A204.1 (cell line): ENCODE results near the gene DST.
A peak's percentile ranks its signal among the peaks of the same experiment; 100 is the strongest.

ENCODE experiments used
- FAIRE-seq: peaks from 2 replicates; lab custom pipeline; 2012; peaks lifted over from hg19 to GRCh38; lab: Jason Lieb, UNC

Gene DST

DNA sequence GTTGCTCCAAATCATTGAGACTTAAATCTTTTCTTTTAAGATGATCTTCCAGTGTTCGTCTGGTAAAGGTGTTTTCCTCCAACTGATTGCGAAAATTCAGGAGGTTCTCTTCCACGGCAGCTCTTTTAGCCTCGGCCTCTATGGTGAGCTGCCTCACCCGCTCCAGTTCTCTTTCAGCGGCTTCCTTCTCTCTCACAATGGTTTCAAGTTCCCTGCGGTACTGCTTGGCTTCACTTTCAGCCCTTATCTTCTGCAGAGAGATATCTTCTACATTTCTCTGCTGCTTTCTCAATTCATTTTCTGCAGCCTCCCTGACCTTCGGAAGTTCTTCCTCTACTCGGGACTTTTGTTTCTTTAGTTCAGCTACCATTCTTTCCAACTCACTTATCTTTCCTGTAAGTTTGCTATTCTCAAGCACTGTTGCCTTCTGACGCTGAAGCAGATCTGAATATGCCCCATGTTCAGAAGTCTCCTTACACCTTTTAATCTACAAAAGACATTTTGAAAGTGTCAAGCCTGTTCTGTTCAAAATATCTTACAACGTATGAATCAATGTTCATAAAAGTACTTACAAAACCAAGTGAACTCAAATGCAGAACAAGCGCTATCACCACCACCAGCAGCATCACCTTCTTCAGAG, 22.3 kb downstream of the DST start:
- FAIRE-seq = no peak

DNA sequence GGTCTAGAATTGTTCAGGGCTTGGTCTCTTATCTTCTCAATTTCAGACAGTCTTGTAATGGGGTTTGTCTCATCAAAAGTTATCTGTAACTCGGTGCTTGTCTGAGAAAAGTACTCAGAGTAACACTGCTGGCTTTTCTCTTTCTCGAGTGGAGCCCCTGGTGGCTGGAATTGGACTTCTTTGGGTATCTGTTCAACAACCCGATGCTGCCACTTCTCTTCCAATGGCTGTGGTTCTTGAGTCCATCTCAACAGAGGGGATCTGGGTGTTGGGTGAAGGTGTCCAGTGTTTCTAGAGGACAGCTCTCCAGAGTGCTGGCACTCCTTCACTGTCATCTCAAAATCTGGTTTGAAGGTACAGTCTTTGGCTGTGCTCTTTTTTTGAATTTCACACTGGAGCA, 24.6 kb downstream of the DST start:
- FAIRE-seq = no peak

DNA sequence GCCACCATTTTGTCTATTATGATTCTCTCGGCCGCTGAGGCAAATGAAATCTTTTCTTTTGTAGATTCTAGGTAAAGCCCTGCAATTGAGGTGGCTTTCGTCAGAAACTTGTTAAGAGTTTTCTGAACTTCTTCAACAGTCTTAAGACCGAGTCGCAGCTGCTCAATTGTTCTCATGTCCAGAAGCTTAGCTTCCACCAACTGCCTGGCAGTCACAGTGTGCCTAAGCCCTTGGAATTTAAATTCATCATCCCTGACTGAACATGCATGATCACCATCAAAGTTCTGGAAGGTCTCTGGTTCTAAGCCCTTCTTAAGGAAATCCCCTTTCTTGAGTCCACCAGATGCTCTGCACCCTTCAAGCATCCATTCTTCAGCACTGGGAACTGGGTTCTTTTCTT, 25.7 kb downstream of the DST start:
- no peak for FAIRE-seq

DNA sequence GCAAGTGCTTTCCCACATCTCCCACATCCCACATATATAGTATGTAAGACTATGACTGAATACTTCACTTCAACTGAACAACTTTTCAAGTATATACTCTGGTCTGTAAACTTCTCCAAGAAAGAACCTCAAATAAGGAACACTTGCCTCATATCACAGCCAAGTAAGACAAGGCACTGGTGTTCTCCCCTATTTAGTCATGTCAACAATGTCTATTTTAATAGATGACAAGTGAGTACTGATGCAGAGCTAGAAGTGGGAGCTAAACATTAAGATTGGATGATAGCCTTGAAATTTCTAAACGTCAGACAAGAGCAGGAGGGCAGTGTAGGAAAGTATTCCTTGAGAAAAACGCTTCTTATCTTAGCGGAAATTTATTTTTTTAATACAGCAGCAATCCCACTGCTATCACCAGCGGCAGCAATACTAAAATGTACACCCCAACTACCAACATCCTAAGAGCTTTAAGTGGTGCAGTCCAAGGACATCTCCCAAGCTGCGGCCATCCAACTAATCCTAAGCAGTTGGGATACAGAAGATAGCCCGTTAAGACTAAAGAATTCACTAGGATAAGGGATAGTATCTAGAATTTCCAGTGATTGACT, 29.3 kb downstream of the DST start:
- no peak for FAIRE-seq

DNA sequence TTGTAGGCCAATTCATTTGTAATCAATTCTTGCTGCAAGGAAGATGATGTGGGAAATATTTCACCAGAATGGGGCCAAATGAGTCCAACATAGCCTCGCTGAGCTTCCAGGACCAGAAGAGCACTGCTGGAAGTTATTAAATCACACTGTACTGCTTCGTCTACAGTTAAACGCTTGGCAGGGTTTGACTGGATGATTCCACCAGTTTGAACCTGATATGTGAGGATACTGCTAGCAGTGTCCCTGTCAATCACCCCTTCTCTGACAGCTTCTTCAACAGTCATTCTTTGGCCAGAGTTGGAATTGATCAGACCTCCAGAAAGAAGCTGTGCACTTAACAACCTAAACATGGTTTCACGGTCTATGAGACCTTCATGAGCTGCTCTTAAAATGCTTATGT, 34.4 kb downstream of the DST start:
- FAIRE-seq = no peak

DNA sequence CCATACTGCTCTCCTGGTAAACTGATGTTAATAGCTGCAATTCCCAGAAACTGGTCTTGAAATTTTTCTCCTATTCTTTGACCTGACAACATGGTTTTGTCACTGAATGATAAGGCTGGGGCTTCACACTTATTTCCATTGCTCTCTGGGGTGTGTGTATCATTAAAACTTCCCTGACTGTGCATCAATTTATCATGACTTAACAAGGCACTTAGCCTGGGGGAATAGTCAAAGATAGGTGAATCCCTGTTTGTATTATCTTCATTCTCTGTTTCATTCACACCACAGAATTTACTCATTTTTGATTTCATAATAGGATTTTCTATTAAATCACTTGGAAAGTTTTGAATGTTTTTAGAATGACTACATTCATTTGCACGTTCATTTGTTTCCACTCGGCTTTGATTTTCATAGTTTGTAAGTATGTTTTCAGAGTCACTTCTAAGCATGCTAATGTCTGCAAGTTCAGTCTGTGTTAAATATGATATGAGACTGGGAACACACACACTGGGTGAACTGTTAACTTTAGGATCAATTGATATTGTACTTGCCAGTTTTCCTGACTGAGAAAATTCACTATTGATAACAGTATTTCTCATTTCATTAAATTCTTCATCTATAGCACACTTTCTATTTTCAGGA, 35.5 kb downstream of the DST start:
- FAIRE-seq = no peak

DNA sequence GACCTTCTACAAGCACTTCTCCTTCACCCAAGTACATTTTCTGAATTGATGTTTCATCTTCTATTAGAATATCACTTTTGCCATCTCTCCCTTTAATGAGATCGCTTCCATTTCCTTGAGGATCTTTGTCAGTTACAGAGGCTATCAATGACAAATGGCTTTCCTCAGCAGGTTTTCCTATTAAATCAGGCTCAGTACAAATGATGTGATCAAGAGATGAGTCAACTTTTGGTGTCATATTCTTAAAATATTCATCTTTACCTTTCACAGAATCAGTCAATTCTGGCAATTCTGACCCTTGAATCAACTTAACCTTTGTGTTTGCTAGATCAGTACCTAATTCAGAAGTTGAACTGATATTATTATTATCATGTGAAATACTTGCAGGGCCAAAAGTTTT, 37.3 kb downstream of the DST start:
- no peak for FAIRE-seq

DNA sequence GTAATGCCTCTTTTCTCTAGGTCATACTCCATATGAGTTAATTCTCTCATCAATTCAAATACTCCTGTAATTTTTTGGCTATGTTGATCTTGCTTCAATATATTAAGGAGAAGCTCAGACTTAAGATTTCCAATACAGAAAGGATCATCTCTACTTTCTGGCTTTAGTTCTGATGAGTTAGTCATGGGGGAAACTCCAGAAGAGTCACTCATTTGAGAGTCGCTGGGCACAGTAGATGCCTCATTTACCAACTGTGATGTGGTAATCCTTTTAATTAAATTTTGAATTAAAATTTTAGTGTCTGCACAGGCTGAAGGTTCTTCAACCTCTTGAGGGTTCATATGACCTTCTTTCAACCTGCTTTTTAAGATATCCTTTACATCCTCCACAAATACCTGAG, 38.5 kb downstream of the DST start:
- FAIRE-seq = no peak

DNA sequence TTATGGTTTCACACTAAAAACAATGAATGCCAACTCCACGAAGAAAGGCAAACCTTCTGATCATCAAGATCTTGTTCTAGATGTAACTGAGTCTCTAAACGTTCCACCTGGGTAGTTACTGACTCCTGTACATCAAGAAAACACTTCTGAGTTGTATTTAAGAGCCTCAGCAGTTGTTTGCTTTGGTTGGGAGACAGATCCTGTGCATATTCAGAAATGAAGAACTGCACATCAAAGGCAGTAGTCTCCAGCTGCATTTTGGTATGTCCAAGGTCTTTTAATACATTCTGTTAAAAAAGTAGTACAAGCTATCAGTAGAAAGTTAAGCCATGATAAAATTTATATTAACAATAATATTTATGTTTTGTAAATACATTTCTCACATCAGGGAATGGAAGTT, 41.3 kb downstream of the DST start:
- peak; percentile 29 for FAIRE-seq

DNA sequence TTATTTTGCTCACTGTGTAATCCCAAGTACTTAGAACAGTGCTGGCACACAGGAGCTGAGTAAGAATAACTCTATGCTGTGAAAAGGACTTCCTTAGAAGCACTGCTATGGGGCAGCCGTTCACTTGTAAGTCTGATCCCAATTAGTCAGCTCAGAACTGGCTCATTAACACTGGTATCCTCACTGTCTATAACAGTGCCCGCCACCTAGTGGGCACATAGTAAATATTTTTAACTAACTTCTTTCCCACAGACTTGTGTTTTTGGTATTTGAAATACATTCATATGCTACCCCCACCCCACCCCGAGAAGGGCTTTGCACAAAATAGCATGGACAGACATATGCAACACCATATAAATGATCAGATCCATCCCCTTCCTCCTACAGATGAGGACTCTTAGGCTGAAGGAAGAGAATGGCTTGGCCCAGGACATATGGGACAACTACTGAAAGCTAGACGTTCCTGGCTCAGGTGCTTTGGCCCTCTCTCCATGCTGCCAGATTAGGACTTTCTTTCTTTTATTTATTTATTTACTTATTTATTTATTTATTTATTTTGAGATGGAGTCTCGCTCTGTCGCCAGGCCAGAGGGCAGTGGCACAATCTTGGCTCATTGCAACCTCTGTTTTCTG, 47.1 kb downstream of the DST start:
- no peak for FAIRE-seq

DNA sequence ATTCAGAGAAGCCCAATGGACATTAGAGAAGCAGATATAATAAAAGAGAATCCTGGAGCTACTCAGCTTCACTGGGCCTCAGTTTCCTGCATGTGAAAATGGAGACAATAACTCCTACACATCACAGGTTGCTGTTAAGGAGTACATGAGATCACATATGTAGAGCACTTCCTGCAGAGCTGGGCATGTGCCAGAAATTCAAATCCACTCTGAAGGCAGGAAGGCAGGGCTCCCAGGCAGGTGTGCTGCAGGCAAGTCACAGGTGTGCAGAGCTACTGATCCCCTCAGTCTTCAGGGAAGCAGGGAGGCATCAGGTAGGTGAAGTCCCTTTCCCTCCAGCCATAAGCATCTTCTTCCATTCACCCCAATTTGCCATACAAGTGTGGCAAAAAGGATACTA, 48.0 kb downstream of the DST start:
- FAIRE-seq = no peak

DNA sequence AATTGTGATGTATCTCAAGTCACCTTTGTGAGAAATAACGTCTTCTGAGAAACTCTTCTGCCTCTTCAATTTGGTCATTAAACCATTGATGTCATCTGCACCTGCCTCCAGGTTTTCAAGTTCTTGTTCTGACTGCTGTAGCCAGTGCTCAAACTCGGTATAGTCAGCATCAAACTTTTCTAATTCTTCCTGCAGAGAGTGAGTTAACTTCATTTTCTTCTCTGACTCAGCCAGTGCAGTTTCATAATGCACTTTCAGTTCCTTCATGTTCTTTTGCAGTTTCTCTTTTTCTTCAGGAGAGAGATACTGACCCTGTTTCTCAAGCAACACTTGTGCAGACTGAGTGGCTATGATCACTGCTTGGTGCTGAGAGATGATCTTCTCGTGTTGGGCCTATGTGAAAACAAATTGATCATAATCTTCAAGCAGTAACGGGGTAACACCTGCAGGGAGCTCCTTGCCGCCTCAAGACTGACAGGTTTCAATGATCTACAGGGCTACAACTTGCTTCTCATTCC, 48.8 kb downstream of the DST start:
- FAIRE-seq = no peak

DNA sequence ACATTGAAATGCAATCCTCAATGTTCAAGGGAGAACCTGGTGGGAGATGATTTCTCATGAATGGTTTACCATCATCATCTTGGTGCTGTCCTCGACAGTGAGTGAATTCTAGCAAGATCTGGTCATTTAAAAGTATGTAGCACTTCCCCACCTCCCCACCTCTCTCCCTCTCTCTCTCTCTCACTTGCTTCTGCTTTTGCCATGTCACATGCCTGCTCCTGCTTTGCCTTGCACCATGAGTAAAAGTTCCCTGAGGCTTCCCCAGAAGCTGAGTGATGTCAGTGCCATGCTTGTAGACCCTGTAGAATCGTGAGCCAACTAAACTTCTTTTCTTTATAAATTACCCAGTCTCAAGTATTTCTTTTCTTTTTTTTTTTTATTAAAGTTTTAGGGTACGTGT, 60.5 kb downstream of the DST start:
- no peak for FAIRE-seq

DNA sequence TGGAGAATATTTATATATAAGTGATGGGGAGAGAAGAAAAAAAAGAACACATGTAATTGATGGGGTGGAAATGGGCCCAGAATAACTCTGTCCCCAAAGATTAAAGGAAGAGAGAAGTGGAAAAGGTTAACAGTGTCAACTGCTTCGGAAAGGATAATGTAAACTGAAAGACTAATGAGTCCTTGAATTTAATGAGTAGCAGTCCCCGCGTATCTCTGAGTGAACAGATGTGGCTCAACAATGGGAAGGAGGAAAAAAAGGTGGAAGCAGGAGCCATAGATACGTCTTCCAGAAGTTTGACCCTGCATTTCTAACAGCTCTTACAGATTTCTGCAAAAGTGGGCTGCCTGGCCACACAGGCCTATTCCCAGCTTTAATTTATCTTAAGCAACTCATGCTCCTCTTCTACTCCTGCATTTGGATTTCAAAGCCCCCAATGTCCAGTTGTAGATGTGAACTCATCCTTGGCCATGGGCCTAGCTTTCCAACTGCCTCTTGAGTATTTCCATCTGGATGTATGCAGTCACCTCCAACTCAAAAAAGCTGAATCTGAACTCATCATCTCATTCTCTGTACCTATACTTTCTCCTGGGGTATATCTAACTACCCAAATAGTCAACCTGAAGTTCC, 61.3 kb downstream of the DST start:
- FAIRE-seq = no peak

DNA sequence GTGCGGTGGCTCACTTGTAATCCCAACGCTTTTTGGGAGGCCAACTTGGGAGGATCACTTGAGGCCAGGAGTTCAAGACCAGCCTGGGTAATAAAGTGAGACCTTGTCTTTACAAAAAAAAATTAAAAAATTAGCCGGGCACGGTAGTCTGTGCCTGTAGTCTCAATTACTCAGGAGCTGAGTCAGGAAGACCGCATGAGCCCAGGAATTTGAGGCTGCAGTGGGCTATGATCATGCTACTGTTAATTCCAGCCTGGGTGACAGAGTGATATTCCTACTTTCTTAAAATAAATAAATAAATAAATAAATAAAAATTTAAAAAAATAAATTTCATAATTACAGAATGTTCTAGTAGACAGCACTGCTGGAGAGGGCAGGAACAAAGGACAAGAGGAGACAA, 62.4 kb downstream of the DST start:
- no peak for FAIRE-seq

DNA sequence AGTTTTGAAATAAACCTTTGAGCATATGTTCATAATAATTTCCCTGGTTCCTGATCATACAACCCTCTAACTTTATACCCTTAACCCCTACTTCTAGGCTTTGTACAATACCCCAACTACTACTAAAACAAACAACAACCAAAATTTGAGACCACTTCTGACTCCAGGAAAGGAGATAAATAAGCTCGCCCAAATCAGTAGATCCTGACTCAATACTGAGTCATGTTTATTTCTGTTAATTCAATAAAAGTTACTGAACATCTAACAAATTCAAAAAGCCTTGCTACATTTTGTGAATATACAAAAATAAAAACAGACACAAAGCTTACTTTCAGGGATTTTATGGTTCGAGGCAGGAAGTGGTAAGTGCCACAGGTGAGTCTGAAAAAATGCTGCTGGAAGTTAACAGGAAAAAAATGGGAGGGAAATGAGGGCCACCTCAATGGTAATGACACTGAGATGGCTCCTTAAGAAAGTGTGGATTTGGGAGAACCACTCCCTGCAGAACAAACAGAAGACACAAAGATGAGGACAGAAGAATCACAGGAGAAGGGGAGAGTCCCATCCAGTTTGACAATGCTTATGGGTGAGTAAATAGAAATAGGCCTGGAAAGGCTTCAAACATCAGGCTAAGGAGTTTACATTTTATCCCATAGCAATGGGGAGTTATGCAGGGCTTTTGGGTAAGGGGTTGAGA, 63.4 kb downstream of the DST start:
- FAIRE-seq = no peak

DNA sequence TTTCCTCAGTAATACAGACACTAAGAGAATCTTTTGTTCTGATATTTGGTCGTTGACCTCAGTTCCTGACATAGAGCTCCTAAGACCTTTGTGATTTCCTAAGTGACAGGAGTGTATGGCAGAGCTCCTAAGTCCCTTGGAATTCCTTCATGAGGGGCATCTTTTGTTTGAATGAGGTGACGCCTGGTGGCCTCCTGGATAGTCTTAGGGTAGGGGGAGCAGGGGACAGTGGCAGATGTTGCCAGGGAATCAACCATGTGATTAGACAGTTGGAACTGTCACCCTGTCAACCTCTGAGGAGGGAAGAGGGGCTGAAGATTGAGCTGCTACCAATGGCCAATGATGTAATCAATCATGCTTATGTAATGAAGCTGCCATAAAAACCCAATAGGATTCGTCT, 67.0 kb downstream of the DST start:
- FAIRE-seq = no peak

DNA sequence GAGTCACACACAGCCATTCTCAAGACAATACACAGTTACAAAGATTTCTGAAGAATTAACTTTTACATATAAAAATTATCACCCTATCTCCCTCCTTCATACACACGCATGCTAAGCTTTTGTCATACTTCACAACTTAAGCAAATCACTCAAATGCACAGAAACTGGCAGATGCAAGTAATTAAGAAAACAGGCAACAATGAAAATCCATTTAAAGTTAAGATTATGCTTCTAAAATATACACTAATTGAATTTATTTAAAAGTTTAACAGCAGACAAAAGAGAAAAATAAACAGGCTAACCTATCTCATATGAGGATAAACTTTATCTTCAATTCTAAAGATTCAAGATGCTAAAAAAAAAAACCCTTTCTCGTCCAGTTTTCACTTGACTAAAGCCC, 68.4 kb downstream of the DST start:
- FAIRE-seq = no peak

DNA sequence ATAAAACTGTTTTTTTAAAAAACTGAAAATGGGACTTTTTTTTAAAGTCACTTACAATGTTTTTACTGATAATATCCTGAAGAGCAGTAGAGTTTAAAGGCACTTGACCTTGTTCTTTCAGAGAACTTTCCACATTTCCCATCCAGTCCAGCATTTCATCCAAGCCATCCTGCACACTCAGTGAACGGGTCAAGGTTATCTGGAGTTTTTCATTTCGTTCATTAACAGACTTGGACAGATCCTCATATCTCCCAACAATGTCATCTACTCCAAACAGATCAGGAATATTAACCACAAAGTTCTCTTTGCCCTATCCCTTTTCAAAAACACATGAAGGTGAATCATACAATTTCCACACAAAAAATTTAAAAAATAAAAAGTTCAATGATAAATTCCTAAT, 69.1 kb downstream of the DST start:
- FAIRE-seq = no peak

DNA sequence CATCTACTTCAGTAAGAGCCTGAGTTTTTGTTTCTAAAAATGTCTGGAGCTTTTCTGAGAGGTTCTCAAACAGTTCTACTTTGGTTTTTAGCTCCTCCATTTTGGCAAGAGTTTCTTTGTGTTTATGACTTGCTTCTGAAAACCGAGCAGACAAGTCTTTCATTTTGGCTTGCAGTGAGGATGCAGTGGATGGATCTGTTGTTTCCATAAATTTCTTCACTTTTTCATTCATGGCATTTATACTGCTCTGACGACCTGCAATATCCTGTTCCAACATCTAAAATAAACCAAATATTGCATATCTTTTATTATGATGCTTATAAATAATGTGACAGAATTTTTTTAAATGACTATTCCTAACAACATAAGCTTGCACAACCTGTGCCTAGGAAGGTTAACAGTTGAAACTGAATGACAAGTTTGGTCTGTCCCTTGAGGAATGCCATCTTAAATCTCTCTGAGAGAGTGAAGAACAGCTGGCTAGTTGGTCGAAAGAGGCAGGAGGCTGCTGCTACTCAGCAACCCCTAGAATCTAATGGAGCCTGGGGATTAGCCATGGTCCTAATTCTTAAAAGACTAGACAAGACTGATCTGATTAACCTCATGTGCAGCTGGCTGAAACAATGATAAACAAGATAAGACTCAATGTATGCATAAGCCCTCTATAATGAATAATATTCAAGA, 69.8 kb downstream of the DST start:
- no peak for FAIRE-seq

DNA sequence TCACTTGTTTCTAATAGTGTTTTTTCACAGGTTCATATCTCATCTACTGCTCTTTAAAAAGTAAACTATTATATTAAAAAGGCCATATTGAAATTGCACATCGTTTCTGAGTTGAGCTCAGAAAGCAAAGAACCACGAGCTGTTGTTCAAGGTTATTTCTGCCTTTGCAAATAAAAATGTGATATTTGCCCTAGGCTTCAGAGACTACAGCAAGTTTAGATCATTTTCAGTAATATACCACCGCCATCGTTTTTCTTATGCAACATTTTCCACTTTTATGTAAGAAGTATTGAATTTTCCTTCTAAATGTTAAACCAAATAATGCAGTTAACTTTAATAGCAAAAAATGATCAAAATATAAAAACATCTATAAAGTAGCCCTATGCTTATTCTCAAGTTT, 71.1 kb downstream of the DST start:
- FAIRE-seq = no peak
